GM19395 (cell line): Measurements from ENCODE around the gene IGFBP5.

Source experiments
- ATAC-seq: cut with Tn5 transposase; IDR thresholded peaks from one replicate; pipeline ENCODE4 v1.9.1; 2021; ENCODE audit warnings: mild to moderate bottlenecking, moderate library complexity; ENCODE audit not compliant: unreplicated experiment

IGFBP5 gene

GRCh38 chr2:216626168-216626874, 69.0 kb downstream of the IGFBP5 start:
- no peak for ATAC-seq

GRCh38 chr2:216624251-216624650, 71.1 kb downstream of the IGFBP5 start:
- ATAC-seq = no peak

DNA sequence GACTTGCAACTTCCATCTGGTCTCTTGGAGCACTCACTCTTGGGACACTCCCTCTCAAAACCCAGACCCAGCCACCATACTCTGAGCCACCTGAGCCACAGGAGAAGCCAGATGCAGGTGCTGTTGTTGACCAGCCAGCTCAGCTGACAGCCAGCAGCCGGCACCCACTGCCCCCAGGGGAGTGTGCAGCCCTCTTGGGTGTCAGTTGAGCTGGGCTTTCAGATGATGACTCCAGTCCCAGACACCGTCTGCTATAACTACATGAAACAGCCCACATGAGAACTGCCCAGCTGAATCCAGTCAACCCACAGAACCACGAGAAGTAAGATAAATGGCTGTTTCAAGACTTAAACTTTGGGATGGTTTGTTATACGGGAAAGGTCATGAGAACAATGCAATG, 72.8 kb downstream of the IGFBP5 start:
- ATAC-seq = no peak
